ENCODE data around the gene TMSB4X.

DNA sequence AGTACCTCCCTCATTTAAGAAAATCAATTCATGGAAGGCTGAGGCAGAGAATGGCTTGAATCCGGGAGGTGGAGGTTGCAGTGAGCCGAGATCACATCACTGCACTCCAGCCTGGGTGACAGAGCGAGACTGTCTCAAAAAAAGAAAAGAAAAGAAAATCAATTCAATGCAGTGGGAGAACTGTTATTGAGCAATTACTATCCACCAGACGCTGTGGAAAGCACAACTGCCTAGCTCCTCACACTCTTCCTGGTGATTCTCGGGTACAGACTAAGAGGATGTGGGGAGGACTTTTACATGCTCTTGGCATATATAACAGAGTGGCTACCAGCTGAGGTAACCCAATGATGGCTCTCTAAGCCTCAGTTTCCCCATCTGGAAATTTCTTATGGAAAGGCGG, 2.7 kb upstream of the TMSB4X start:
- no peak for TF ChIP-seq SUZ12 (IDR thresholded peaks at IDR 0.05; ENCODE audit: extremely low read depth, insufficient read depth, insufficient read length)
- TF ChIP-seq ZNF274 (IDR thresholded peaks at IDR 0.05; ENCODE audit: low read depth, low read length): no peak

Data from NT2/D1 (cell line).